DMS79 (cell line): ENCODE measurements around the gene ARL14EP.

Source experiments
- DNase-seq: peaks from one replicate; lab custom pipeline; 2025; lab: John Stamatoyannopoulos, UW

The ARL14EP gene

GRCh38 chr11:30381879-30382278 lies 59.0 kb downstream of the ARL14EP start:
- no peak for DNase-seq
